A673 (cell line): Measurements from ENCODE around the gene NEGR1. TPM values are rescaled to one million over a fixed set of nuclear protein-coding genes. Genes with fewer than 3 reads are reported as not detected.

Experiments
- BruUV-seq: library from RNA; stranded (reverse); fragments of 400-500 nt; replicated peaks from 2 replicates; lab custom pipeline; 2021; lab: Mats Ljungman, UMichigan
- CTCF ChIA-PET: fragments of 300-600 bp; sonication (Branson Sonifier 250); formaldehyde crosslinking; loops from one replicate; lab custom pipeline; 2022; ENCODE audit warnings: antibody characterized with exemption; lab: Charles Lee
- POLR2A ChIA-PET: fragments of 300-600 bp; sonication (Branson Sonifier 250); formaldehyde crosslinking; loops from one replicate; lab custom pipeline; 2022; ENCODE audit warnings: antibody characterized with exemption; ENCODE audit not compliant: low non-redundant PET; lab: Charles Lee
- DNase-seq: peaks from one replicate; pipeline ENCODE4 v3.0.0-alpha.2; 2015; ENCODE audit warnings: low spot score
- H3K27ac ChIP-seq: fragments of 200-600 bp; sonication (generic); 2 replicates; pipeline ENCODE4 v1.5.1; 2016; ENCODE audit warnings: mixed run types, low read depth, mild to moderate bottlenecking, mixed read lengths, antibody characterized with exemption, low read length; ENCODE audit not compliant: poor library complexity, severe bottlenecking
- H3K27me3 ChIP-seq: fragments of 200-600 bp; sonication (generic); replicated peaks from 2 replicates; pipeline ENCODE4 v1.6.1; 2017; ENCODE audit warnings: mixed run types, low read depth, mild to moderate bottlenecking, mixed read lengths, antibody characterized with exemption, low read length; ENCODE audit not compliant: insufficient read depth, poor library complexity
- H3K36me3 ChIP-seq: fragments of 200-600 bp; sonication (generic); 2 replicates; pipeline ENCODE4 v1.6.1; 2016; ENCODE audit warnings: mixed run types, mild to moderate bottlenecking, mixed read lengths, antibody characterized with exemption, low read length; ENCODE audit not compliant: insufficient read depth, poor library complexity, severe bottlenecking
- H3K4me1 ChIP-seq: fragments of 200-600 bp; sonication (generic); 2 replicates; pipeline ENCODE4 v1.6.1; 2017; ENCODE audit warnings: mixed run types, mild to moderate bottlenecking, mixed read lengths, antibody characterized with exemption, low read length; ENCODE audit not compliant: insufficient read depth, poor library complexity, severe bottlenecking
- H3K4me3 ChIP-seq: fragments of 200-600 bp; sonication (generic); 2 replicates; pipeline ENCODE4 v1.5.1; 2016; ENCODE audit warnings: low read depth, mixed run types, mild to moderate bottlenecking, mixed read lengths, low read length; ENCODE audit not compliant: poor library complexity, severe bottlenecking
- H3K9me3 ChIP-seq: fragments of 200-600 bp; sonication (generic); 2 replicates; pipeline ENCODE4 v1.6.1; 2016; ENCODE audit warnings: mixed run types, low read depth, mild to moderate bottlenecking, mixed read lengths, antibody characterized with exemption, low read length; ENCODE audit not compliant: poor library complexity, severe bottlenecking
- EZH2 ChIP-seq: fragments of 200-600 bp; sonication (generic); IDR thresholded peaks from 2 replicates; pipeline ENCODE4 v1.6.1; 2017; ENCODE audit warnings: borderline replicate concordance, low read depth, mild to moderate bottlenecking, mixed read lengths, antibody characterized with exemption, low read length; ENCODE audit not compliant: poor library complexity, severe bottlenecking
- intact Hi-C: fragments of 100-400 bp; cut with micrococcal nuclease; formaldehyde crosslinking; loops from one replicate; pipeline ENCODE4 v1.10.0; 2022; ENCODE audit not compliant: unreplicated experiment
- total RNA-seq: library from RNA; stranded (reverse); gene quantifications from 2 replicates; pipeline ENCODE4 v1.2.3, GENCODE V29; 2021
- TF ChIP-seq, protein P1 (sequence below): fragments of 300-800, 200-600 bp; sonication (generic); conservative IDR thresholded peaks from 2 replicates; pipeline ENCODE4 v1.5.1; 2017; ENCODE audit warnings: low read depth, mild to moderate bottlenecking, antibody characterized with exemption, low read length, moderate library complexity, mixed read lengths

NEGR1 gene
- total RNA-seq, 1 experiment from 2014 or later: 7.6 TPM

DNA sequence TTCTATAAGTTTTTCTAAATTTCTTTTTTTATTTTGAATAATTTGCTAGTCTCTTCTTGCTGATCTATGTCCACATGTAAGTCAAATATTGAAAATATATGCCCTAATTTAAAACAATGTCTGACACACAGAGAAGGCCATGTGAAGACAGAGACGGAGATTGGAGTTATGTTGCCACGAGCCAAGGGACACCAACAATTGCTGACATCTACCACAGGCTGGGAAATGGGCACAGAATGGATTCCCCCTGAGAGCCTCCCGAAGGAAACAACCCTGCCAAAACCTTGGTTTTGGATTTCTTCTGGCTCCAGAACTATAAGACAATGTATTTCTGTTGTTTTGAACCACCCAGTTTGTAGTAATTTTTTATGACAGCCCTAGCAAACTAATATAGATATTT lies 716.5 kb downstream of the NEGR1 start:
- intact Hi-C loops: no loop called here
- H3K4me3 ChIP-seq: no peak overlapping the region
- no peak for TF ChIP-seq EZH2
- TF ChIP-seq, protein P1, sequence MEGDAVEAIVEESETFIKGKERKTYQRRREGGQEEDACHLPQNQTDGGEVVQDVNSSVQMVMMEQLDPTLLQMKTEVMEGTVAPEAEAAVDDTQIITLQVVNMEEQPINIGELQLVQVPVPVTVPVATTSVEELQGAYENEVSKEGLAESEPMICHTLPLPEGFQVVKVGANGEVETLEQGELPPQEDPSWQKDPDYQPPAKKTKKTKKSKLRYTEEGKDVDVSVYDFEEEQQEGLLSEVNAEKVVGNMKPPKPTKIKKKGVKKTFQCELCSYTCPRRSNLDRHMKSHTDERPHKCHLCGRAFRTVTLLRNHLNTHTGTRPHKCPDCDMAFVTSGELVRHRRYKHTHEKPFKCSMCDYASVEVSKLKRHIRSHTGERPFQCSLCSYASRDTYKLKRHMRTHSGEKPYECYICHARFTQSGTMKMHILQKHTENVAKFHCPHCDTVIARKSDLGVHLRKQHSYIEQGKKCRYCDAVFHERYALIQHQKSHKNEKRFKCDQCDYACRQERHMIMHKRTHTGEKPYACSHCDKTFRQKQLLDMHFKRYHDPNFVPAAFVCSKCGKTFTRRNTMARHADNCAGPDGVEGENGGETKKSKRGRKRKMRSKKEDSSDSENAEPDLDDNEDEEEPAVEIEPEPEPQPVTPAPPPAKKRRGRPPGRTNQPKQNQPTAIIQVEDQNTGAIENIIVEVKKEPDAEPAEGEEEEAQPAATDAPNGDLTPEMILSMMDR: no peak
- no TSS peak for BruUV-seq
- CTCF ChIA-PET: no interaction called here
- H3K27me3 ChIP-seq: no peaks in the 10 kb centered on the region
- no peak overlapping the region for H3K27ac ChIP-seq
- no peaks in the 10 kb centered on the region for H3K9me3 ChIP-seq
- peaks cover 9% of the 10 kb centered on the region for H3K4me1 ChIP-seq
- no peak for DNase-seq
- POLR2A ChIA-PET: no interaction called here
- no peaks in the 10 kb centered on the region for H3K36me3 ChIP-seq

DNA sequence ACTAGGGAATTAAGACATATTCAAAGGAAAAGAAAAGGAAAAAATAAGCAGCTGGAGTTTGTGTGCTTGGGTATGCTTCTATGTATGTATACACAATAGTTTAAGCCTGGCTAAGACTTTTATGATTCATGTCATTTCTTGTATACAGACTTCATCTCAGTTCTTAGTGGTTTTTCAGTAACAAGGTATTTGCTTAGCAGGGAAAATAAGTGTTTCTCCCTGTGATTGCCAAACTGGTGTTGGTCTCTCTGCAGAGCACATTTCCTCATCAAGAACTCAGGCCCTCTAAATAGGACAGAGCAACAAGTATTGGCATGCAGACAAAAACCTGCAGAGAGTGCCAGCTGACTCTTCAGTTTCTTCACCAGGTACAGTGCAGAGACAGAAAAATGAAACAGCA lies 717.1 kb downstream of the NEGR1 start:
- POLR2A ChIA-PET: no interaction called here
- H3K4me1 ChIP-seq: peaks cover 9% of the 10 kb centered on the region
- CTCF ChIA-PET: no interaction called here
- H3K36me3 ChIP-seq: no peaks in the 10 kb centered on the region
- BruUV-seq: no TSS peak
- no peaks in the 10 kb centered on the region for H3K27me3 ChIP-seq
- DNase-seq: no peak
- intact Hi-C loops: no loop called here
- no peak overlapping the region for H3K4me3 ChIP-seq
- TF ChIP-seq, protein P1: no peak
- TF ChIP-seq EZH2: no peak
- H3K9me3 ChIP-seq: no peaks in the 10 kb centered on the region
- no peak overlapping the region for H3K27ac ChIP-seq

DNA sequence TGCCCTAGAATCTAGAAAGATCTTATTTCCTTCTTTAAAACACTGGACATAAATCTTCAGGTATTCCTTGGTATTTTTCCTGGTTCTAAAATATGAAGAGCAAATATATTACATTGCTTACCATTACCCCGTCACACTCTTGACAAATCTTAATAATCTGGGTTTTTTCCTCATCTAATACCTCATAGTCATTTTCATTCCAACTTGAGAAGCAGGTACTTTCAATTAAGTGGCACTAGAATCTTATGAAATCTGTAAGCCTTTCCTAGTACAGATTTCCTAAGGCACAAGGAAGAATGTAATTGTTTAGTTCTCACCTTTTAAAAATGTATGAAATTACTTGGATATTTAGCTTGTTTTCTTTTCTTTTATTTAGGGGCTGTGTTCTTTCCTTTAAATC lies 720.0 kb downstream of the NEGR1 start:
- ChIA-PET POLR2A (no interaction called here), CTCF (no interaction called here)
- BruUV-seq: no TSS peak
- Histone ChIP-seq H3K27me3 (no peaks in the 10 kb centered on the region), H3K9me3 (no peaks in the 10 kb centered on the region), H3K27ac (no peak overlapping the region), H3K4me3 (no peak overlapping the region), H3K36me3 (no peaks in the 10 kb centered on the region), H3K4me1 (peaks cover 9% of the 10 kb centered on the region)
- intact Hi-C loops: no loop called here
- TF ChIP-seq EZH2: no peak
- TF ChIP-seq, protein P1: no peak
- DNase-seq: no peak
